Hepatocyte (in vitro differentiated cells): Measurements from ENCODE around the gene CCM2.

Experiments used
- CTCF ChIP-seq: fragments of 200-600 bp; sonication (generic); IDR thresholded peaks from 2 replicates; pipeline ENCODE4 v1.5.1; 2016; ENCODE audit warnings: antibody characterized with exemption, mild to moderate bottlenecking; ENCODE audit not compliant: poor library complexity
- EZH2 ChIP-seq: fragments of 200-600 bp; sonication (generic); IDR thresholded peaks from 2 replicates; pipeline ENCODE4 v1.6.1; 2016; ENCODE audit warnings: antibody characterized with exemption, mild to moderate bottlenecking, borderline replicate concordance
- EZH2phosphoT487 ChIP-seq: fragments of 200-600 bp; sonication (generic); IDR thresholded peaks from one replicate; pipeline ENCODE4 v1.6.1; 2018; ENCODE audit warnings: antibody characterized with exemption, mild to moderate bottlenecking, low read depth, moderate library complexity; ENCODE audit not compliant: unreplicated experiment, severe bottlenecking

- no peak for TF ChIP-seq CTCF
- no peak for TF ChIP-seq EZH2phosphoT487
- TF ChIP-seq EZH2 = no peak
Measured at GRCh38 chr7:44995555-44996493, 4.2 kb upstream of the CCM2 start.
